Stimulated activated CD4-positive, alpha-beta T cell treated with anti-CD3 and anti-CD28 coated beads, Interleukin-2, amount 100 ng/mL, for 24 hours (primary cell): Measurements from ENCODE around the gene SRSF3.
"Not testable (repeated sequence)": the region's sequence is repeated elsewhere in the genome, so short reads cannot be mapped to it uniquely, and the experiment has no call there.

Experiments
- DNase-seq, 2 donors: peaks; one replicate each; pipeline ENCODE4 v3.0.0-alpha.2; 2020

SRSF3 gene

GRCh38 chr6:36576578-36576977 lies 17.6 kb upstream of the SRSF3 start:
- DNase-seq, result no peak

GRCh38 chr6:36577301-36577700 lies 16.9 kb upstream of the SRSF3 start:
- DNase-seq, result no peak

- DNase-seq, result no peak
Measured at GRCh38 chr6:36578030-36578429, 16.1 kb upstream of the SRSF3 start.

- DNase-seq, result no peak
Measured at GRCh38 chr6:36578431-36578830, 15.7 kb upstream of the SRSF3 start.

GRCh38 chr6:36580184-36580526 lies 14.0 kb upstream of the SRSF3 start:
- no peak for DNase-seq

- DNase-seq, result no peak
Measured at GRCh38 chr6:36581716-36582115, 12.4 kb upstream of the SRSF3 start.

GRCh38 chr6:36586606-36587005 lies 7.6 kb upstream of the SRSF3 start:
- DNase-seq, result no peak

- not testable (repeated sequence) for DNase-seq
Measured at GRCh38 chr6:36589025-36589400, 5.1 kb upstream of the SRSF3 start.

- no peak for DNase-seq
Measured at GRCh38 chr6:36590237-36590636, 3.9 kb upstream of the SRSF3 start.

- DNase-seq, result no peak
Measured at GRCh38 chr6:36592221-36592655, 1.9 kb upstream of the SRSF3 start.

GRCh38 chr6:36593569-36594028 lies 563 bp upstream of the SRSF3 start:
- DNase-seq, result peak; percentile 51 to 52

- peak in 1 of 2 donors; percentile 39 for DNase-seq
Measured at GRCh38 chr6:36594816-36595643, 868 bp downstream of the SRSF3 start.

- DNase-seq, result no peak
Measured at GRCh38 chr6:36596356-36596755, 2.2 kb downstream of the SRSF3 start.

GRCh38 chr6:36597775-36598174 lies 3.6 kb downstream of the SRSF3 start:
- DNase-seq, result no peak

- DNase-seq, result no peak
Measured at GRCh38 chr6:36598326-36598725, 4.2 kb downstream of the SRSF3 start.

GRCh38 chr6:36598739-36599318 lies 4.7 kb downstream of the SRSF3 start:
- no peak for DNase-seq

GRCh38 chr6:36599791-36600209 lies 5.6 kb downstream of the SRSF3 start:
- DNase-seq, result peak; percentile 69 to 74

- no peak for DNase-seq
Measured at GRCh38 chr6:36600564-36601146, 6.5 kb downstream of the SRSF3 start.

GRCh38 chr6:36601818-36602217 lies 7.7 kb downstream of the SRSF3 start:
- DNase-seq, result not testable (repeated sequence)

GRCh38 chr6:36603222-36604089 lies 9.3 kb downstream of the SRSF3 start:
- DNase-seq, result no peak

- DNase-seq, result no peak
Measured at GRCh38 chr6:36604090-36605060, 10.2 kb downstream of the SRSF3 start.

- DNase-seq, result no peak
Measured at GRCh38 chr6:36605143-36605542, 11.0 kb downstream of the SRSF3 start.
